Tibial nerve (tissue), 4 donors: ENCODE data around the gene OVAAL.

Experiments used
- EP300 ChIP-seq, 2 donors: sonication (generic); formaldehyde crosslinking; IDR thresholded peaks; one replicate each; pipeline ENCODE4 v1.6.1; 2017; ENCODE audit warnings: antibody characterized with exemption in 2 of 2, mild to moderate bottlenecking in 1 of 2
- POLR2A ChIP-seq, 2 donors: fragments of 450-650 bp; IDR thresholded peaks; one replicate each; pipeline ENCODE4 v1.6.1; 2017; ENCODE audit warnings: antibody characterized with exemption in 2 of 2, mild to moderate bottlenecking in 2 of 2, moderate library complexity in 2 of 2
- TF ChIP-seq, protein P1 (sequence below), 5 experiments: fragments of 200-600 bp in 3 of 5; fragments of 450-650 bp in 2 of 5; sonication (generic) in 3 of 5; IDR thresholded peaks; one replicate each; pipeline ENCODE4 v1.5.1; 2016 to 2019; ENCODE audit warnings: antibody characterized with exemption in 5 of 5, mild to moderate bottlenecking in 3 of 5, moderate library complexity in 2 of 5

DNA sequence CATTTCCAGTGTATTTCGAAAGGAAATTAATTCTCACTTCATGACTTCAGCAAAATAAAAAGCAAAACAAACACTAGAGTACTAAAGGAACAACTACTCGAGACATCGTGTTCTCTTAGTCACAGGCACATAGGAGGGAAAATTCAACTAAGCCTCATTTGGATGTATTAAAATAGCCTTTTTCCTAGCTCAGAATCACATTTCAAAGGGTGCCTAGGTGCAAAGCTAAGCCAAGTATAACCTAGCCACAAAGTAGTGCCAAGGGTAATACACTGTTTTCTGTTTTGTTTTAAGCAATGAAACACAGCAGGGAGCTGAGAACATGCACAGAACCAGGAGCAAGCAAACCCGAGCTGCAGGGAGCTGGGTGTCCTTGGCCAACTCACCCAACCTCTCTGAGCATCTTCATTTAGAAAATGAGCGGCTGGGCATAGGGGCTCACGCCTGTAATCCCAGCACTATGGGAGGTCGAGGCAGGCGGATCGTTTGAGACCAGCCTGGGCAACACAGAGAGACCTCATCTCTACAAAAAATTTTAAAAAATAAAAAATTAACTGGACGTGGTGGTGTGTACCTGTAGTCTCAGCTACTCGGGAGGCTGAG, 29.8 kb upstream of the OVAAL start:
- TF ChIP-seq, protein P1, sequence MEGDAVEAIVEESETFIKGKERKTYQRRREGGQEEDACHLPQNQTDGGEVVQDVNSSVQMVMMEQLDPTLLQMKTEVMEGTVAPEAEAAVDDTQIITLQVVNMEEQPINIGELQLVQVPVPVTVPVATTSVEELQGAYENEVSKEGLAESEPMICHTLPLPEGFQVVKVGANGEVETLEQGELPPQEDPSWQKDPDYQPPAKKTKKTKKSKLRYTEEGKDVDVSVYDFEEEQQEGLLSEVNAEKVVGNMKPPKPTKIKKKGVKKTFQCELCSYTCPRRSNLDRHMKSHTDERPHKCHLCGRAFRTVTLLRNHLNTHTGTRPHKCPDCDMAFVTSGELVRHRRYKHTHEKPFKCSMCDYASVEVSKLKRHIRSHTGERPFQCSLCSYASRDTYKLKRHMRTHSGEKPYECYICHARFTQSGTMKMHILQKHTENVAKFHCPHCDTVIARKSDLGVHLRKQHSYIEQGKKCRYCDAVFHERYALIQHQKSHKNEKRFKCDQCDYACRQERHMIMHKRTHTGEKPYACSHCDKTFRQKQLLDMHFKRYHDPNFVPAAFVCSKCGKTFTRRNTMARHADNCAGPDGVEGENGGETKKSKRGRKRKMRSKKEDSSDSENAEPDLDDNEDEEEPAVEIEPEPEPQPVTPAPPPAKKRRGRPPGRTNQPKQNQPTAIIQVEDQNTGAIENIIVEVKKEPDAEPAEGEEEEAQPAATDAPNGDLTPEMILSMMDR (IDR thresholded peaks at IDR 0.05) = no peak
- TF ChIP-seq POLR2A (IDR thresholded peaks at IDR 0.05) (no peak), EP300 (IDR thresholded peaks at IDR 0.05) (no peak)
